Thoracic aorta (tissue), 2 donors: ENCODE measurements around the gene PKN3. TPM values are rescaled to one million over a fixed set of nuclear protein-coding genes. Genes with fewer than 3 reads are reported as not detected.

Source experiments
- ATAC-seq: fragments of 150-250 bp; one replicate; pipeline ENCODE4 v1.8.0; 2017; ENCODE audit warnings: low read depth; ENCODE audit not compliant: insufficient number of reproducible peaks, low FRiP score
- DNase-seq: peaks from one replicate; pipeline ENCODE4 v3.0.0-alpha.2; 2020; ENCODE audit warnings: low spot score
- H3K27ac ChIP-seq, 2 donors: fragments of 200-600 bp; sonication (generic); 1 replicate in 1 of 2; 2 replicates in 1 of 2; pipeline ENCODE4 v1.5.1; 2016; ENCODE audit warnings: mild to moderate bottlenecking in 2 of 2, moderate library complexity in 2 of 2
- H3K27me3 ChIP-seq: fragments of 200-600 bp; sonication (generic); replicated peaks from 2 replicates; pipeline ENCODE4 v1.6.0; 2016; ENCODE audit warnings: mild to moderate bottlenecking; ENCODE audit not compliant: insufficient read depth
- H3K36me3 ChIP-seq: fragments of 200-600 bp; sonication (generic); one replicate; pipeline ENCODE4 v1.5.1; 2016
- H3K4me1 ChIP-seq, 2 donors: fragments of 200-600 bp; sonication (generic); 1 replicate in 1 of 2; 2 replicates in 1 of 2; pipeline versions ENCODE4 v1.5.1 to v1.6.0; 2016; ENCODE audit warnings: low read depth in 2 of 2, mild to moderate bottlenecking in 1 of 2; ENCODE audit not compliant: control insufficient read depth in 1 of 2
- H3K4me3 ChIP-seq: fragments of 200-600 bp; sonication (generic); 2 replicates; pipeline ENCODE4 v1.5.1; 2016; ENCODE audit warnings: mild to moderate bottlenecking
- H3K9me3 ChIP-seq: fragments of 200-600 bp; sonication (generic); 2 replicates; pipeline ENCODE4 v1.5.1; 2016
- CTCF ChIP-seq: fragments of 200-600 bp; sonication (generic); IDR thresholded peaks from one replicate; pipeline ENCODE4 v1.5.1; 2019; ENCODE audit warnings: antibody characterized with exemption
- total RNA-seq, 2 donors: library from RNA; depleted of rRNA; stranded (reverse); fragments of >200 nt; gene quantifications; one replicate each; pipeline versions ENCODE4 v1.1.0 to v1.2.3, GENCODE V29; 2016

Gene PKN3
- total RNA-seq, 2 donors from 2014 or later = 4.4 to 4.7 TPM

DNA sequence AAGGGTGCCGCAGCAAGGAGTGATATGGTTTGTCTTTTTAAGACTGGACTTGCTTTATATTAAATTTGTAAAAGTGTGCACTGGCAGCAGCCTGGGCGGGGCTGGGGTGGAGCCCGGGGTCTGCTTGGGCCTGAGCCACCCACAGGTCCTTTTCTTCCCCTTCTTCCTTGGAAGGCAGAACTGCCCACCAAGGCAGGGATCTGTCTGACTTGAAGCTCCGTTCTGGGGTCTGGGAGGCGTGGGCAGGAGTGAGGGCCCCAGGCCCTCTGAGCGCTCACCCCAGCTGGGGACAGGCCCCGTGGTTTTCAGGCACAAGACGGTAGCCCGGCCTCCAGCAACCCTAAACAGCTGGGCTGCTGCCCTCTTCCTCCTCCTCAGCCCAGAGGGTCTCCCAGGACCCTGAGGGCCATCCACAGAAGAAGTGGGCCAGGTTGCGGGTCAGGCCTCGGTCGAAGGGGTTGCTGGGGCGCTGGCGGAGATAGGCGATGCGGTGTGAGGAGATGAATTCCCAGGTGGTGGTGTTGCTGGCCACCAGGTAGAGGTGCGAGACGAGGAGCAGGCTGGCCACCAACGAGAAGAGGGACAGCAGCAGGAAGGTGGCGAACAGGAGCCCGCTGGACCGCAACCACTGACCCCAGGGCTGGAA, 18.7 kb downstream of the PKN3 start:
- TF ChIP-seq CTCF = no peak
- no peaks in the 10 kb centered on the region for H3K9me3 ChIP-seq
- ATAC-seq (no peak), DNase-seq (no peak)
- no peaks in the 10 kb centered on the region for H3K36me3 ChIP-seq
- H3K4me3 ChIP-seq = no peak overlapping the region
- H3K4me1 ChIP-seq = peaks cover 0 to 18% of the 10 kb centered on the region in 2 donors
- H3K27ac ChIP-seq = no peak overlapping the region
- H3K27me3 ChIP-seq = no peaks in the 10 kb centered on the region

- no peaks in the 10 kb centered on the region for H3K27me3 ChIP-seq
- no peak for TF ChIP-seq CTCF
- peaks cover 0 to 18% of the 10 kb centered on the region in 2 donors for H3K4me1 ChIP-seq
- H3K4me3 ChIP-seq = no peak overlapping the region
- ATAC-seq (no peak), DNase-seq (no peak)
- H3K9me3 ChIP-seq = no peaks in the 10 kb centered on the region
- H3K36me3 ChIP-seq = no peaks in the 10 kb centered on the region
- no peak overlapping the region for H3K27ac ChIP-seq
These were observed 19.2 kb downstream of the PKN3 start for GRCh38 chr9:128721487-128722010.

GRCh38 chr9:128722380-128723351, 20.4 kb downstream of the PKN3 start:
- peaks cover 0 to 18% of the 10 kb centered on the region in 2 donors for H3K4me1 ChIP-seq
- peak overlapping the region; percentile 76 for H3K4me3 ChIP-seq
- H3K9me3 ChIP-seq = no peaks in the 10 kb centered on the region
- H3K27ac ChIP-seq = peak overlapping the region; percentile 70 to 79
- ATAC-seq (no peak), DNase-seq (no peak)
- TF ChIP-seq CTCF = no peak
- H3K36me3 ChIP-seq = no peaks in the 10 kb centered on the region
- H3K27me3 ChIP-seq = no peaks in the 10 kb centered on the region

DNA sequence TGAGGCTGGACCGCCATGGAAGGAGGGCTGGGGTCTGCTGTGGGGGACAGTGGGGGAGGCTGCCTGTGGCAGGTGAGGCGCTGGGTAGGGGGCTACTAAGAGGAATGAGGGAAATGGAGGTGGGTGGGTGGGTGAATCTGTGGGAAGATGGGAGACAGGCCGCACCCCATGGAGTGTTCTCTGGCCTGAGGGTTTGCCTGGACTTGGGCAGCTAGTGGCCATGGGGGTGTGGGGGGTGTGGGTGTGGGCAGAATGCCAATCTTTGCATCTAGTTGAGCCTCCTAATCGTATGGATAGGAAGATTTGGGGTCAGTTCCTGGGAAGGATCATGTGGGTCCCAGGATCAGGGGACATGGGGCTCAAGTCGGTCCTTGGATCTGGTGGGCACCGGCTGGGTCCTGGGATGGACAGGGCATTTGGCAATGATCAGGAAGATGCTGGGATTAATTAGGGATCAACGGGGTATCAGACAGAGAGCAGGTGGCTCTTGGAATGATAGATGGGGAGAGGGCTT, 21.1 kb downstream of the PKN3 start:
- no peak for TF ChIP-seq CTCF
- ATAC-seq = no peak
- H3K27ac ChIP-seq = peak overlapping the region; percentile 70 to 79

More for the DNA sequence above, 21.1 kb downstream of the PKN3 start:
- no peaks in the 10 kb centered on the region for H3K9me3 ChIP-seq
- H3K36me3 ChIP-seq = no peaks in the 10 kb centered on the region
- no peak for DNase-seq
- H3K4me3 ChIP-seq = peak overlapping the region; percentile 76
- peaks cover 0 to 18% of the 10 kb centered on the region in 2 donors for H3K4me1 ChIP-seq
- H3K27me3 ChIP-seq = no peaks in the 10 kb centered on the region
